AG04450 (cell line): ENCODE results near the gene FN1. TPM values are rescaled to one million over a fixed set of nuclear protein-coding genes. Genes with fewer than 3 reads are reported as not detected.

ENCODE experiments used
- CTCF ChIA-PET: fragments of 300-600, 350-600 bp; formaldehyde crosslinking; extraction: SDS; loops from one replicate; lab custom pipeline; 2022; ENCODE audit warnings: antibody characterized with exemption, inconsistent platforms; lab: Charles Lee
- POLR2A ChIA-PET: fragments of 350-600 bp; formaldehyde crosslinking; extraction: SDS; loops from one replicate; lab custom pipeline; 2021; ENCODE audit warnings: antibody characterized with exemption, inconsistent platforms; lab: Yijun Ruan, JAX
- DNase-seq: peaks from one replicate; pipeline ENCODE4 v3.0.0-alpha.2; 2011; ENCODE audit warnings: low read depth, low spot score
- H3K27ac ChIP-seq: one replicate; pipeline ENCODE4 v1.5.1; 2012; ENCODE audit warnings: low read depth, low read length, control low read depth
- H3K27me3 ChIP-seq: one replicate; pipeline ENCODE4 v1.6.0; 2012; ENCODE audit warnings: low read length; ENCODE audit not compliant: control insufficient read depth, insufficient read depth
- H3K4me3 ChIP-seq: 2 replicates; pipeline ENCODE4 v1.5.1; 2011; ENCODE audit warnings: mild to moderate bottlenecking, low read depth, low read length, control low read depth
- H3K9me3 ChIP-seq: 2 replicates; pipeline ENCODE4 v1.5.1; 2012; ENCODE audit warnings: low read length; ENCODE audit not compliant: control insufficient read depth, insufficient read depth
- CTCF ChIP-seq: IDR thresholded peaks from 2 replicates; pipeline ENCODE4 v1.5.1; 2011; ENCODE audit warnings: low read depth, low read length, control low read depth, inconsistent platforms
- polyA plus RNA-seq: library from polyadenylated mRNA; depleted of rRNA; stranded (reverse); fragments of >200 nt; gene quantifications from 2 replicates; pipeline ENCODE4 v1.2.3, GENCODE V29; 2011

FN1 gene
- polyA plus RNA-seq, 1 experiment, result 6,646 TPM

DNA sequence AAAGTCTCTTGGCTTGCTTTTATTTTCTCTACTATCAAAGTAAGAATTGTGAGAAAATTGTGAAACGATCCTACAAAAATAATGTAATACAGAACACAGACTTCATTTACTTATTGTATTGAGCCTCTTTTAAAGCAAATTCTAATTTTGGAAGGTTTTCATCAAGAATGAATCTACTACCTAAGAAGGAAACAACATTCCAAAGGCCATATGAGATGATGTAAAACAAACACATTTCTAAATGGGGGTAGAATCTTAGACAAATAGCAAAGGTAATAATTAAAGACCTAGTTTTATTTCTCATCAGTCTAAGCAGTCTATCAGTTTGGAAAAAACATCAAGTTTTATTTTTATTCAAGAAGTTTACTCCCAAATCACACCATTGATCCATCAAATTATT is 20.6 kb downstream of the FN1 start:
- no peaks in the 10 kb centered on the region for H3K27me3 ChIP-seq
- ChIA-PET CTCF (no interaction called here), POLR2A (interaction anchor here (0.7 to 0.9 kb wide), 2 partner anchors 7 to 132 kb away, joined by 3 read pairs; no protein-coding TSS in a partner anchor)
- TF ChIP-seq CTCF, result no peak
- no peak overlapping the region for H3K27ac ChIP-seq
- no peak overlapping the region for H3K4me3 ChIP-seq
- no peak for DNase-seq
- H3K9me3 ChIP-seq, result no peaks in the 10 kb centered on the region

DNA sequence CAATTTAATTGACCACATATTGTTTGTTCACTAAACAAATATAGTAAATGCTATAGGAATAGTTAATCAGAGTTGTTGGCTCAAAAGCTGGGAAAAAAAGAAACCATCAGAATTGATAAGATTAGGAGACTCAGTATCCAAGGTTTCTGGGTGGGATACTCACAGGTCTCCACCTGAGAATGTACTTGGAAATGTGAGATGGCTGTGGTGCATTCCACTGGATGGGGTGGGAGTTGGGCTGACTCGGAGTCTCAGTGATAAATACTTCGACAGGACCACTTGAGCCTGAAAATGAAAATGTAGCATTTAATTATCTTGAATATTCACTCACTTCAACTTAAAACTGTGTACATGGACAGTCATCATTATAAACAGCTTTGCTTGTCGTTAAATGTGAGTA is 21.2 kb downstream of the FN1 start:
- Histone ChIP-seq H3K9me3 (no peaks in the 10 kb centered on the region), H3K27me3 (no peaks in the 10 kb centered on the region), H3K4me3 (no peak overlapping the region), H3K27ac (no peak overlapping the region)
- TF ChIP-seq CTCF, result no peak
- POLR2A ChIA-PET, result interaction anchor here (0.7 to 0.9 kb wide), 2 partner anchors 8 to 133 kb away, joined by 3 read pairs; no protein-coding TSS in a partner anchor
- CTCF ChIA-PET, result interaction anchor here (1.0 kb wide), 2 partner anchors 145 to 506 kb away, joined by 3 to 5 read pairs; no protein-coding TSS in a partner anchor
- no peak for DNase-seq

- TF ChIP-seq CTCF, result no peak
- CTCF ChIA-PET, result interaction anchor here (1.0 kb wide), 3 partner anchors 144 to 507 kb away, joined by 3 to 5 read pairs (median 4); no protein-coding TSS in a partner anchor
- H3K4me3 ChIP-seq, result no peak overlapping the region
- H3K27ac ChIP-seq, result no peak overlapping the region
- H3K9me3 ChIP-seq, result no peaks in the 10 kb centered on the region
- H3K27me3 ChIP-seq, result no peaks in the 10 kb centered on the region
- DNase-seq, result no peak
- POLR2A ChIA-PET, result interaction anchor here (0.9 kb wide), 1 partner anchor 9 kb away, joined by 3 read pairs; no protein-coding TSS in a partner anchor
Measured at GRCh38 chr2:215413974-215414373, 21.9 kb downstream of the FN1 start.

GRCh38 chr2:215413484-215413777 is 22.4 kb downstream of the FN1 start:
- CTCF ChIA-PET, result interaction anchor here (1.0 kb wide), 2 partner anchors 506 to 508 kb away, joined by 3 to 4 read pairs; no protein-coding TSS in a partner anchor
- DNase-seq, result no peak
- Histone ChIP-seq H3K4me3 (no peak overlapping the region), H3K27me3 (no peaks in the 10 kb centered on the region), H3K9me3 (no peaks in the 10 kb centered on the region), H3K27ac (no peak overlapping the region)
- TF ChIP-seq CTCF, result no peak
- POLR2A ChIA-PET, result no interaction called here

DNA sequence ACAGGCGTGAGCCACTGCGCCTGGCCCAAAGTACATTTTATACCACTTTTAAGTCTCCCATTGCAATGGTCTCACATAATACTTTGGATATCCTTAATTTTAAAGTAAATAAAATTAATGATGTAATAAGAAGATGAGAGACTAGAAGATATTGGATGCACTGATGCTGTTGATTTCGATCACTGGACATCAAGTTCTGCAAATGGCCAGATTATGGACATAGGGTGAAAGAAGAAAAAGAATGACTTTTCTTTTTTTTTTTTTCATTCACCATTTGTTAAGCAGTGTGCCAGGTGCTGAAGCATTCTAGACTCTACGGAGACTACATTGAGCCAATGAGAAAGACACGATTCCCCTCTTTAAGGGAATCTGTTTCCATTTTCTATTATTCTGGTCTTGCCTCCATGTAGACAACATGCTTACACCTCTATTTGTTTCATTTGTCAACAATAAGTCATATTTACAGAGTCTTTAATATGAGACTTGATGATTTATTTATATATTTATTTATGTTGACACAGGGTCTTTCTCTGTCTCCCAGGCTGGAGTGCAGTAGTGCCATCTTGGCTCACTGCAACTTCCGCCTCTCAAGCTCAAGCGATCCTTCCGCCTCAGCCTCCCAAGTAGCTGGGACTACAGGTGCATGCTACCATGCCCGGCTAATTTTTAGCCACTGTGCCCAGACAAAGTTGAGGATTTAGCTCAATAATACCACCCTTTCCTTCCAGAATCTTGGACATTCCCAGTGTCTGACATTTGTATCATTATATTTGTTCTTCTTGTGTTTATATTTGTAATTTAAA is 23.7 kb downstream of the FN1 start:
- ChIA-PET POLR2A (interaction anchor here (0.7 to 1.8 kb wide), 2 partner anchors 10 to 273 kb away, joined by 6 to 11 read pairs; no protein-coding TSS in a partner anchor), CTCF (no interaction called here)
- no peak for TF ChIP-seq CTCF
- Histone ChIP-seq H3K27me3 (no peaks in the 10 kb centered on the region), H3K4me3 (no peak overlapping the region), H3K9me3 (no peaks in the 10 kb centered on the region), H3K27ac (peak overlapping the region; percentile 12)
- no peak for DNase-seq
